AG08396 (cell line): Measurements from ENCODE around the gene SERPING1.

ENCODE experiments used
- DNase-seq: peaks from one replicate; pipeline ENCODE4 v3.0.0; 2012; ENCODE audit warnings: low spot score, mixed read lengths

Gene SERPING1

DNA sequence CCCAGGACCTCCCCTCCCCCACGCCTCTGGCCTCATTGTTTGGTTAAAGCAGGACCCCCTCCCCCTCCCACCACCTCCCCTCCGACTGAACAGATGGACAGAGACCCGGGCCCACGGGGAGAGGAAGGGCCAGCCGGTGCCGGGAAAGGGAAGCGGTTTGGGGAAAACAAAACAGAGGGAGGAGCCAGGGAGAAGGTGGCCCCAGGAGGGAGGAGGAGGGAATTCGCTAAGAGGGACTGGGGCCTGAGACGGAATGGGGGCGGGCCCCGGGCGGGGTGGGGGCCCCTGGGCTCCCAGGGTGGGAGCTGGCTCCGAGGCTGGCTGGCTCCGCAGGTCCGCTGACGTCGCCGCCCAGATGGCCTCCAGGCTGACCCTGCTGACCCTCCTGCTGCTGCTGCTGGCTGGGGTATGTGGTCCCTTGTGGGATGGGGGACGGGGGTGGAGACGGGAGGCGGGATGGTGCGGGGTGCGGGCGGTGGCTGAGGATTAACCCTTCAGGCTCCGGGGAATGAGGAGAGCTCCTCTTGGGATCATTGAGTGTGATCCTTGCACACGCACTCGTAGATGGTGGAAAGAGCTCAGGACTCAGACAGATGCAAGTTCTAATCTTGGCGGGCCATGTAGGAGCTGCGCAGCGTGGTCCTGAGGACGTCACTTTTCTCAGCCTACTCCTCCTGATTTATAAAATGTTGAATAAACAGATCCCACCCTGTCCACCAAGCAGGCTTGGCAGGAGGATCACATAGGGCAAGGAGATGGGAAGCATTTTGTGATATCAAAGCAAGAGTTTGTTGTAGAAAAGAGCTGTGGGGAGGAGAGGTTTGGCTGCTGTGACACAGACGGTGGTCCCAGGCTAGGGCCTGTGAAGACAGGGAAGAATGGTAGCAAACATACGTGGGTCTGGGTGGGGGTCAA lies 688 bp downstream of the SERPING1 start:
- peak; percentile 87 for DNase-seq

DNA sequence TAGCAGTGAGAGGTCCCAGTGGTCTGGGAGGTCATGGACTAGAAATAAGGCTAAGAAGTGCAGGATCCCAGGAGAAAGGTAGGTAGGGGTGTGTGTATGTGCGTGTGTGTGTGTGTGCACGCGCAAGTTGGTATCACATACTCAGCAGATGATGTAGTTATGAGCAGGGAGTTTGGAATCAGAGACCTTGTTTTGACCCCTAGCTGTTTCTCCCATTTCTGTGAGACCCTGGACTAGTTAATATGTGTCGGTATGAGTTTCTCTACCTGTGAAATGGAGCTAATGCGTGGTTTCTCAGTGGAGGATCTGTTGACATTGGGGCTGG lies 1.3 kb downstream of the SERPING1 start:
- DNase-seq, result peak; percentile 56

DNA sequence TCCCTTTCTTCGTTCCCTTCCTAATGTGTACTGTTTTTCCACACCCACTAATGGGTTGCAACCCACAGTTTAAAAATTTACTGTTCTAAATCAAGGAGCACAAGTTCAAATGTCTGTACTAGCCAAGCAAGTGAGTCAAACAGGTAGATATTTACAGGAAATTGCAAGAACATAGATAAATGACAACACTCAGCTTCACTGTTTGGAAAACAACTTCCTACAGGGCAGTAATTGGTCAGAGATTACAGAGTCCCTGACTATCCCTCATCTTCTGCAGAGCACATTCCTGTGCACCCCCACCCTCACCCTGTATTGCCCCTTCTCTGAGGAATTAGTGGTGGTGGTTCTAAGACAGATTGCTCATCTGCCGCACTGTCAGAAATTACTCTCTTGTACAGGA lies 1.9 kb downstream of the SERPING1 start:
- DNase-seq, result no peak

DNA sequence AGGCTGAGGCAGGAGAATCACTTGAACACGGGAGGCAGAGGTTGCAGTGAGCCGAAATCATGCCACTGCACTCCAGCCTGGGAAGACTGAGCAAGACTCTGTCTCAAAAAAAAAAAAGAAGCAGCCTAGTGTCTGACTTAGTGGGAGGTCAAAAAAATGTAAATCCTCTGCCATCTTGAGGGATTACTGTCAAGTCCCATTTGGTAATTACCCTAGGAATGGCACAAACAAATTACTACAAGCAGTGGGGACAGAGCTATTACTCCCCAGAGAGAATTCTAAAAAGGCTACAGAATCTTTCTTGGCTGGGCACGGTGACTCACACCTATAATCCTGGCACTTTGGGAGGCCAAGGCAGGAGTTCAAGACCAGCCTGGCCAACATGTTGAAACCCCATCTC lies 3.8 kb downstream of the SERPING1 start:
- no peak for DNase-seq

DNA sequence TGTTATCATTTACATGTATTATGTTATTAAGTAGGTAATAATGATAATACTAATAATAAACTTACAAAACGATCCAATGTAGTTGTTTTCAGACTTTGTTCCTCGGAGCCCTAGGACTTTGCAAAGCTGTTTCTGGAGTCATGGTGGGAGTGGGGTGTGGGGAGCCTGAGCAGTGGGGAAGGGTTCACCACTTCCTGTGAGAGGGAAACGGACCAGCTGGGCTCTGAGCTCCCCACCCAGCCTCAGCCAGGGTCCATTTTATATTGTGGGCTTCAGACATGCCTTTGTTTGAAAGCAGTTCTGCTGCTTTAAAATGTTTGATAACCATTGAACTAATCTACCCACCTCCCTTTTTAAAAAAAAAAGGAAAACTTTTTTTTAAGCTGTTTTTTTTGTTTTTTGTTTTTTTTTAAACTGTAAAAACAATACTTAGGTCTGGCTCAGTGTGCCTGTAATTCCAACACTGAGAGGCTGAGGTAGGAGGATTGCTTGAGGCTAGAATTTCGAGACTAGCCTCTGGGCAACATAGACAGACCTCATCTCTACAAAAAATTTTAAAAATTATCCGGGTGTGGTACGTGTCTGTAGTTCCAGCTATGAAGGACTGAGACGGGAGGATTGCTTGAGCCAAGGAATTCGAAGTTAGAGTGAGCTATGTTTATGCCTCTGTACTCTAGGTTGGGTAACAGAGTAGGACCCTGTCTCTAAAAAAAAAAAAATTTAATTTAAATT lies 7.0 kb downstream of the SERPING1 start:
- DNase-seq, result no peak

DNA sequence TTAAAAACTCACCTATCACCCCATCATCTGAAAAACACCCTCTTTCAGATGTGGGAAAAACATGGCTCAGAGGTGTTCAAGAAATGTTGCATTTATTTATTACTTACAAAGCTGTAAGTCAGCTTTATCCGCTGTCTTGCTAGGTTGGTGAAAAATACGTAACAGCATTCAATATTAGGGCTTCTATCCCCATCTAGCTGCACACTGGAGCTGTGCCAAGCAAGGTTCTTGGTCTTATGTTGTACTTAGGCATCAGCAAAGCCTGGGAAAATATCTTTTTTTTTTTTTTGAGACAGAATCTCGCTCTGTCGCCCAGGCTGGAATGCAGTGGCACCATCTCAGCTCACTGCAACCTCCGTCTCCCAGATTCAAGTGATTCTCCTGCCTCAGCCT lies 7.5 kb downstream of the SERPING1 start:
- no peak for DNase-seq

DNA sequence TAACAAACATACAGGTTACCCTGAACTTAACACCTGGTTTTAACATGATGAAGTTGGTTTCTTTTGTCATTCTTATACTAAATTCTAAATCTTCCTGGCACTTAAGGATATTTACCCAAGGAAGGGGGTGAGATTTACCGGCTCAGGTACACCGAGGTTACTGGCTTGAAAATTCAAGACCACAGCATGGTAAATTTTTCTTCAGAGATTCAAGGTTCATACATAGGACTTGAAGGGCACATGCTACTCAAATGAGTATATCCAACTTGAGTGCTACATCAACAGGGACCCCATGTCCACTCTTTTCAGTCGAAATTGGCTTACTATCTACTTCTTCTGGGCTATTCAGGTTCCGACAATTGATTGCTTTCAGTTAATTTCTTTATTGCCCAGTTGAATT lies 12.7 kb downstream of the SERPING1 start:
- no peak for DNase-seq

DNA sequence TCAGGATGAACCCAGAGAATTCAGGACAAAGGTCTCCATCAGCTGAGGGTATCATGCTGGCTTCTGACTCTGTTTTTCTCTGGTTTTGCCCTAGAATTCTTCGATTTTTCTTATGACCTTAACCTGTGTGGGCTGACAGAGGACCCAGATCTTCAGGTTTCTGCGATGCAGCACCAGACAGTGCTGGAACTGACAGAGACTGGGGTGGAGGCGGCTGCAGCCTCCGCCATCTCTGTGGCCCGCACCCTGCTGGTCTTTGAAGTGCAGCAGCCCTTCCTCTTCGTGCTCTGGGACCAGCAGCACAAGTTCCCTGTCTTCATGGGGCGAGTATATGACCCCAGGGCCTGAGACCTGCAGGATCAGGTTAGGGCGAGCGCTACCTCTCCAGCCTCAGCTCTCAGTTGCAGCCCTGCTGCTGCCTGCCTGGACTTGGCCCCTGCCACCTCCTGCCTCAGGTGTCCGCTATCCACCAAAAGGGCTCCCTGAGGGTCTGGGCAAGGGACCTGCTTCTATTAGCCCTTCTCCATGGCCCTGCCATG lies 16.8 kb downstream of the SERPING1 start:
- no peak for DNase-seq

DNA sequence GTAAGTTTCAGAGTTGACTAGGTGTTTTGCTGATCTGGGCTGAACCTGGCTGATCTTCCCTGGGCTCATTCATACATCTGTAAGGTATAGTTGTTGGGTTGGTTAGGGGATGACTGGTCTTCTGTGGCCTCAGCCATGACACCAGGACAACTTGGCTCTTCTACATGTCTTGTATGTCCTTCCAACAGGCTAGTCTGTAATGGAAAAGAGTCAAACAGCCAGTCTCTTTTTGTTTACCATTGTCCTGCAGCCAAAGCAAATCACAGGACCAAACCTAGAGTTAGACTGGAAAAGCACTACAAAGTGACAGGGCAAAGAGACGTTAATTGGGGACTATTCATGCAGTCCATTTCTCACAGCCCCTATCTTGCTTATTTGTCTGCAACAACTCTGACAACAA lies 17.8 kb downstream of the SERPING1 start:
- DNase-seq, result no peak

DNA sequence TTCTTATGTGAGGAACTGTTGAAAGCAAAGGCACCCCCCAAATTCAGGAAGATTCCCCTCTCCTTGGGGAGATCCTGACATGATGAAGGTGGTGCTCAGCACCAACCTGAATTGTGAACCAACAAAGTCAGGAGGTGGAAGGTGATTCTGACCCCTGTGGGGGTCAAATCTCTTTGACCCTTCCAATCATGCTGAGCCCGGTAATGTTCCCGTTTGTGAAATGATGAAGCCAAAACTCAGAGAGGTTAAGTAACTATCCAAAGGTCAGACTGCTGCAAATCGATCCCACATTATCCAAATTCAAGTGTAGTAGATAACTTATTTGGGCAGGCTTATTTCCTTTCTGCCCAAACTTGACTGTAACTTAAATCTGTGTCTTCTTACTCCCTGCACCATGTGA lies 19.1 kb downstream of the SERPING1 start:
- DNase-seq, result no peak

DNA sequence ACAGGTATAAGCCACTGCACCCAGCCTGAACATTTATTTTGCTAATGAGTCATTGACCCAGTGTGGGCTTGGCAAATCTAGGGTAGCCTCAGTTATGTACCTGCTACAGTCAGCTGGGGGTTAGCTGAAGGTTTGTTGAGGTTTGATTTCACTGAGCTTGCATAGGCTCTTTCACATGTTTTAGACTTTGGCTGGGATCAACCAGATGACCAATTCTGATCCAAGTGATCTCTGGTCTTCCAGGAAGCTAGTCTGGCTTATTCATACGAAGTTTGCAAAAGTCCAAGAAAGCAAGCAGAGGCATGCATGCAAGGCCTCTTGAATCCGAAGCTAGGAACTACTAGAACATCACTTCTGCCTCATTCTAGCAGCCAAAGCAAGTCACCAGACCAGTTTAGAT lies 21.0 kb downstream of the SERPING1 start:
- DNase-seq, result no peak

DNA sequence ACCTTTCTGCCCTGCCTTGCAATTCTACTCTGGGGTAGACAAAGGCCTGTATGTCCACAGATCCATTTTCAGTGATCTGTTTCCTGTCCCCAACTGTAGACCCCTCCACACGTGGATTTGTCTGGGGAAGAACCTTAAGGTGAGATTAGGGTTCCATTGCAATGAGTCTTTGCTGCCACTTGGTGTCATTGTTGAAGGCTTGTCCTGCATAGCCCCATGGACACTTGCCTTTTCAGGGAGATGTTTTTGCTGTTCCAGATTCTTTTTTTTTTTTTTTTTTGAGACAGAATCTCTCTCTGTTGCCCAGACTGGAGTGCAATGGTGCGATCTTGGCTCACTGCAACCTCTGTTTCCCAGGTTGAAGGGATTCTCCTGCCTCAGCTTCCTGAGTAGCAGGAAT lies 21.8 kb downstream of the SERPING1 start:
- DNase-seq, result no peak

DNA sequence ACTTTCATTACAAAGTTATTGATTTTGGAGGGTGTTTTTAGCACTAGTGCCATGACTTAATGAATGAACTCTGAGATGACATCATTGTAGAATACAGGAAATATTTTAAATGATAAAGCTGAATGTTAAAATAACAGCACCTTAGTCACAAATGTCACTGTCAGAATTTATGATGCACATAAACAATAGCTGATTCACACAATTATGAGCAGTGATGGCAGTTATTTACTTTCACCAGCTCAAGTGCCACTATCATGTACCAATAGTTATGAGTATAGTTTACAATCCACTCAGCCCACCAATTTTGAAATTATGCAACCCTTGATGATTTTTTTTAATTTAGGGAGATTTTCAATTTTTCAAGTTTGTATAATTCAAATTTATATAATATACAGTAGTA lies 23.0 kb downstream of the SERPING1 start:
- no peak for DNase-seq

DNA sequence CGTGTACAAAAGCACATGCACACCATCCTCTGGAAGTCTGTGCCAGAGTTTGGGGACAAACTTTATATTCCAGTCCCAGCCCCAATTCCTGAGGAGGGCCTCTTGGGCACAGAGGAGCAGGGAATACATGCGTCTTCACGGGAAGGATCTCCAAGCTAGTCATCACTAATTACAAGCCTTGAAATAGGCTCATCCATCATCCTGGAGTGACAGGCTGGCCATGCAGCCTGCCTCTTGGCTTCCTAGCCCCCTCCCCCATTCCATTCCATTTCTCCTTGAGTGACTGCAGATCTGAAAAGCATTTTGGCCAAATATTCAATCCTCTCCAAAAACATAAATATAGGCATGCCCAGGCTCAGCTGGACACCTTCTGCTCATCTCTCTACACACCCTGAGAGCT lies 24.8 kb downstream of the SERPING1 start:
- no peak for DNase-seq

DNA sequence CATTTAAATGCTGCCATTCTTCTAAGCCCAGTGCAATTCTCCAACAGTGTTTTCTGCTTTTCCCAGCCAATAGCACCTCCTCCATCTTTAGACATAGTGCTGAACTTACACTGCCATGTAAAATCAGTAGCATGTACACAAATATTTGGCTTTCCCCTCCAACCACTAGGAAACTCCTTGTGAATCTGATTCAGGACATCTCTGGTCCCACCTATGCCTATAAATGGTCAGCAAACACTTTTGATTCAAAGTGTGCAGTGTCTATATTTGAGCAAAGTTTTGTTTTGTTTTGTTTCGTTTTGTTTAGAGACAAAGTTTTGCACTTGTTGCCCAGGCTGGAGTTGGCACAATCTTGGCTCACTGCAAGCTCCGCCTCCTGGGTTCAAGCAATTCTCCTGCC lies 27.4 kb downstream of the SERPING1 start:
- DNase-seq, result no peak

DNA sequence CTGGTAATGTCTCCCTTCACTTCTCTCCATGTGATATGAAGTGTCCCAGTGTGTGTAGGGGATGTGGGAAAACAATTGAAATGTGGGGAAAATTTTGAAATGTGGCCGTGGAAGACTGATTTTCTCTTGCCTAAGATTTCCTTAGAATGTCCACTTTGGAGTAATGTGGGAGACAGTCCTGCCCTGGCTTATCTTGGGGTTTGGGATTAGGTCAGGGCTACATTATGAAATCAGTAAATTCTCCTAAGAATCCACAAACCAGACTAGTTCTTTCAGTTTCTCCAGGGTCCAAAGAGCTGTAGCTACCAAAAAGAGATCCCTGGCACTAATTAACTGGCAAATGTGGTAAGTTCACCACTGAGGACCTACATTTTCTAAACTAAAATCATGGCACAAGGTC lies 29.4 kb downstream of the SERPING1 start:
- DNase-seq, result no peak

DNA sequence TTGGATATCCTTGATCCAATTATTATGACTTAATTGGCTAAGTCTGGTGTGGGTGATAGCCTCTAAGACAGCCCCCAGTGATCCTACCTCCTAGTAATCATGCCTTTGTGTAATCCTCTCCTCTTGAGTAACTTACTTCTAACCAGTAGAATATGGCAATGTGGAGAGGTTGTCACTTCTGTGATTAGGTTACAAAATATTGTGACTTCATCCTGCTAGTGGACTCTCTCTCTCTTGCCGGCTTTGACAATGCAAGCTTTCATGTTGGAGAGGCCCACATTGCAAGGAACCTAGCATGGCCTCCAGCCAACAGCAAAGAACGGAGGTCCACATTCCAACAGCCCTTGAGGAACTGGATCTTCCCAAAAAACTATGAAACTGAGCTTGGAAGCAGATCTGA lies 32.7 kb downstream of the SERPING1 start:
- no peak for DNase-seq

DNA sequence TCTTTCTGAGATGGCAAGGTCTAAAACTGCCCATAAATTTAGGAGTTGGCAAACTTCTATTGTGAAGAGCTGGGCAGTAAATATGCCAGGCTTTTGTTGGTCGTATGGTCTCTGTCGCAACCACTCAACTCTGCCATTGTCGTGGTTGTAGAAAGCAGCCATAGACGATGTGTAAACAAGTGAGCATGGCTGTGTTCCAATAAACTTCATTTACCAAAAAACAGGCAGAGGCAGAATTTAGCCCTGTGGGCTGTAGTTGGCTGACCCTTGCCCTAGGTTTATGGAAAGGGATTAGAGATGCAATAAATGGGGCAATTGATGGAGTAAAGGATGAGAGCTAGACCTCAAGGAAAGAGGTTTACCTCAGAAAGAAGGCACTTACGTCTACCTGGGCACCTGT lies 34.6 kb downstream of the SERPING1 start:
- no peak for DNase-seq

DNA sequence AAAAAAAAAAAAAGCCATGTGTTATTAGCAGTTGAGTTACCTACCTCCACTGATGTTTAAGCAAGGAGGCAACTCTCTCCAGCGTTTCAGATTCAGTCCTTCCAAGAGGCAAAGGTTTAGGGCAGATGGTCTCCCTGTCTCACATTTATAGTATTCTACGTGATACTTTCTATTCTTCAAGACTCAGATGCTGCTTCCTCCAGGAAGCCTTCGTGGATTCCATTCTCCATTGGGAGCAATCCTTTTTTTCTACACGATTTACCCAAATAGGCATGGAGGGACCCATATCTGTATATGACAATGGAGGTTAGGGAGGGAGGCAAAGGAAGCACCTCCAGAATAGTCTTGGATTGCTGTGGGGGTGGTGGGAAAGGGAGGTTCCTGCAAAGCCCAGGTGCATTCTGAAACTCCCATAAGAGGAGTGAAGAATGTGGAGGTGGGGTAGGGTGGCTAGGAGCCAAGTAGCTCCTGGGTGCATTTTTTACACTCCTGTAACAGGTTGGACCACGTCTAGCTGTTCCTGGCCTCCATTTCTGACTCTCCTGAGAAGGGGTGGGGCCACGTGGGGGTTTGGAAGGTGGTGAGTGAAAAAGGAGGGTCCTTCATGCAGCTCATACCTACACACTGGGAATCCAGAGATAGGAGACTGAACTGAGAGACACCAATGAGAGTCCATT lies 36.0 kb downstream of the SERPING1 start:
- no peak for DNase-seq

DNA sequence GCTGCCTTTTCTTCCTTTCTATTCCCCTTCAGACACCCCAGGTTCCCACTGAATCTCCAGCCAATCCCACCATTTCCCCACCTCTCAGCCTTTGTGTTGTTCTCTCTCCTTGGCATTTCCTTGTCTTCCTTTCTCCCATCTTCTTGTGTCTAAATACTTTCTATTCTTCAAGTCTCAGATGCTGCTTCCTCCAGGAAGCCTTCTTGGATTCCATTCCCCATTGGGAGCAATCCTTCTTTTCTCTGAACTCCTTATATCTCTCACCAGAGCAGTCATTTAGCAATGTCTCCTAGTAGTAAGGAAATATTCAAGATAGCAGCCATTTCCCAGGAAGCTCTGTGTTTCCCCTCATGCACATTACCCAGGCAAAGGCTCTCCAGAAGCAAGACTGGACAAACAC lies 36.8 kb downstream of the SERPING1 start:
- no peak for DNase-seq

DNA sequence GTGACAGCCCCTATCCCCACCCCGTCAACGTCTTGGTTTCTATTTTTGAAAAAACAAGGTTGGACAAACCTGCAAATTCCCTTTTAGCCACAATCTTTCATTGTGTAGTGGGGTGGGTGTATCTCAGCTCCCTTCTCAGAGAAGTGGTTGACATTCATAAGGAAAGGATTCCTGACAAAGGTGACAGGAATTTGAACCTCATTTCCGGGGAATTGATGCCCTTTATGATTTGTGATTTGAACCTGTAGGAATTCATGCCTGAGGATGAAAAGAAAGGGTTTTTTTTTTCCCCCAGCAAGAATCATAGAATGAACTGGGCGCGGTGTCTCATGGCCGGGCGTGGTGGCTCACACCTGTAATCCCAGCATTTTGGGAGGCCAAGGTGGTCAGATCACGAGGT lies 37.8 kb downstream of the SERPING1 start:
- no peak for DNase-seq

DNA sequence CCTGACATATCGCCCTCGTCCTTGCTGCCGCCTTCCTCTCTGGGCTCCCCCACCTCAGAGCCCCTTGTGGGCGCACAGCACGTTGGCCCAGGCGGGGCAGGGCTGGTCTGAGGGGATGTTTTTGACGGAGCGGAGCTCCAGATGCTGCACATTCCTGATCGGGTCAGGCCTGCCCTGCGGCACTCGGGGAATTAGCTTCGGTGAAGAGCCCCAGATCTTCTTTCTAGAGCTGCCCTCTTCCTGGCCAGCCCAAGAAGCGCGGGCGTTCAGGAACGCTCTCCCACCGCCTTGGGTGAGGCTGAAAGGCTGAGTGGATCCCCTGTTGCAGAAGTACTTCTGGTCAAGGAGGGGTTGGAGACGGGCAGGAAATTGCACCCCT lies 40.1 kb downstream of the SERPING1 start:
- peak; percentile 23 for DNase-seq
